Lung (tissue), 12 donors: ENCODE measurements around the gene ESPNL. TPM values are rescaled to one million over a fixed set of nuclear protein-coding genes. Genes with fewer than 3 reads are reported as not detected.

Experiments used
- ATAC-seq: fragments of 200-7000 bp; cut with Tn5 transposase; one replicate; pipeline ENCODE4 v1.9.1; 2020; ENCODE audit warnings: moderate number of reproducible peaks; ENCODE audit not compliant: insufficient read depth, low FRiP score
- DNase-seq, 3 donors: peaks; one replicate each; pipeline ENCODE4 v3.0.0-alpha.2; 2013 to 2017
- H3K27ac ChIP-seq, 2 donors: one replicate each; pipeline ENCODE4 v1.5.1; 2013; ENCODE audit warnings: mild to moderate bottlenecking in 2 of 2, moderate library complexity in 2 of 2, control low read depth in 1 of 2, inconsistent platforms in 1 of 2, low read depth in 1 of 2, low read length in 1 of 2
- H3K27me3 ChIP-seq, 3 donors: one replicate each; pipeline ENCODE4 v1.5.1; 2013; ENCODE audit warnings: low read length in 2 of 3; ENCODE audit not compliant: control insufficient read depth in 3 of 3, insufficient read depth in 3 of 3
- H3K36me3 ChIP-seq, 4 donors: one replicate each; pipeline ENCODE4 v1.5.1; 2013; ENCODE audit warnings: low read length in 4 of 4, mild to moderate bottlenecking in 1 of 4, moderate library complexity in 1 of 4; ENCODE audit not compliant: control insufficient read depth in 4 of 4, insufficient read depth in 4 of 4
- H3K4me1 ChIP-seq, 5 donors: one replicate each; pipeline ENCODE4 v1.5.1; 2013; ENCODE audit warnings: low read length in 5 of 5, mild to moderate bottlenecking in 2 of 5, moderate library complexity in 1 of 5; ENCODE audit not compliant: control insufficient read depth in 5 of 5, insufficient read depth in 5 of 5
- H3K4me3 ChIP-seq: one replicate; pipeline ENCODE4 v1.5.1; 2013; ENCODE audit warnings: mild to moderate bottlenecking, control low read depth, moderate library complexity
- H3K9ac ChIP-seq, 2 donors: one replicate each; pipeline ENCODE4 v1.5.1; 2013; ENCODE audit warnings: low read length in 2 of 2, control low read depth in 1 of 2; ENCODE audit not compliant: insufficient read depth in 1 of 2
- H3K9me3 ChIP-seq, 4 donors: one replicate each; pipeline ENCODE4 v1.5.1; 2013; ENCODE audit warnings: low read length in 3 of 4, mild to moderate bottlenecking in 1 of 4, moderate library complexity in 1 of 4; ENCODE audit not compliant: control insufficient read depth in 4 of 4, insufficient read depth in 3 of 4
- CTCF ChIP-seq: IDR thresholded peaks from 2 replicates; pipeline ENCODE4 v1.5.1; 2012; ENCODE audit warnings: mild to moderate bottlenecking; ENCODE audit errors: control extremely low read depth, extremely low read depth
- WGBS, 2 donors: extraction: QIAGEN DNeasy Blood & Tissue Kit; methylation state at CpG; one replicate each; pipeline ENCODE4 v1.1.7; 2013; 5-methylcytosine and 5-hydroxymethylcytosine counted together
- polyA plus RNA-seq, 2 donors: library from polyadenylated mRNA; stranded (reverse); fragments of 200-250 nt; gene quantifications; one replicate each; pipeline ENCODE4 v1.2.1, GENCODE V29; 2013
- total RNA-seq, 2 donors: library from RNA; depleted of rRNA in 1 of 2; stranded (reverse); fragments of >200 nt in 1 of 2; gene quantifications; one replicate each; pipeline ENCODE4 v1.2.1, GENCODE V29; 2014 to 2021
- donor health status: control.
- donor health status: control.
- donor health status: Bipolar disorder and iron deficiency.
- donor health status: healthy.
- donor health status: DM: yes; HTN: yes; CAD: no.

Gene ESPNL
- total and polyA plus RNA-seq, 4 donors = 0.07 to 3.0 (median 1.2) TPM

GRCh38 chr2:238140040-238140439 is 39.9 kb downstream of the ESPNL start:
- no peak for ATAC-seq
- no peaks in the 10 kb centered on the region for H3K9me3 ChIP-seq
- no peaks in the 10 kb centered on the region for H3K36me3 ChIP-seq
- peaks cover 3 to 23% (median 7%) of the 10 kb centered on the region in 5 donors for H3K4me1 ChIP-seq
- no peak for TF ChIP-seq CTCF
- no peak for DNase-seq
- no peak overlapping the region for H3K4me3 ChIP-seq
- WGBS, 2 donors = 93 to 94% methylated on average over 7 of the region's 7 CpGs
- peaks cover 0 to 2% (median 0%) of the 10 kb centered on the region in 3 donors for H3K27me3 ChIP-seq
- H3K9ac ChIP-seq = no peak overlapping the region
- H3K27ac ChIP-seq = no peak overlapping the region

GRCh38 chr2:238140721-238141540 is 40.8 kb downstream of the ESPNL start:
- H3K9ac ChIP-seq = no peak overlapping the region
- no peaks in the 10 kb centered on the region for H3K9me3 ChIP-seq
- H3K27ac ChIP-seq = no peak overlapping the region
- no peak for TF ChIP-seq CTCF
- H3K4me3 ChIP-seq = no peak overlapping the region
- no peak for ATAC-seq
- H3K27me3 ChIP-seq = peaks cover 0 to 2% (median 0%) of the 10 kb centered on the region in 3 donors
- WGBS, 2 donors = 94 to 96% methylated on average over 60 of the region's 60 CpGs
- peaks cover 3 to 23% (median 7%) of the 10 kb centered on the region in 5 donors for H3K4me1 ChIP-seq
- H3K36me3 ChIP-seq = no peaks in the 10 kb centered on the region
- no peak for DNase-seq

DNA sequence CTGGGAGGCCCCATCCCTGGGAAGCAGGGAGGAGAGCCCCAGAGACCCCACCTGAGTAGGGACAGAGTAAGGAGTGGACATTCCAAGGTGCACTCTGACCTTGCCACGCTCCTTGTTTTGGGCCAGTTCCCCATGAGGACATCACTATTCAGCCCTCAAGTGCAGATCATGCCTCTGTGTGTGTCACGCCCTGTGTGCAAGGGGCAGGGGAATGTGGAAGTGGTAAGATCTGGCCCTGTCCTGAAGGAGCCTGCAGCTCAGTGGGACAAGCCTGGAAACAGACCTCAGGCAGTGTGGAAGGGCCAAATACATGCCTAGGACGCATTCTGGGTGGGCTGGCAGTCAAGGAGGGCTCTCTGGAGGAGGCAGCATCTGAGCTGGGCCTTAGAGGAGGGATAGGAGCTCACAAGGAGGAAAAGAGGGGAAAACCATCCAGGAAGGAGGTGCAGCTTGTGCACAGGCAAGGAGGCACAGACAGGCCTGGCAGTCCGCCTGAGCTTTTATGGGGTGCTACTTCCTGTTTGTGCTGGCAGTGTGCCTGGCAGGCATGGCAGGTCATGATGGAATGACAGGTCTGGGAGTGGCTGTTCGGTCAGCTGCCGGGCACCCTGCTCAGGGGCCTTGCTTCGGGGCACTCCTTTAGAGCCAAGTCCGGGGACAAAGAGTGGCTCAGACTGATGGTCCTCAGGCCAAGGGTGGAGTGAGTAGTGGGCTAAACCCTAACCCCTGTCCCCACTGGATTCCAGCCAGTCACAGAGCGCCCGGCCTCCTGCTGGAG is 41.6 kb downstream of the ESPNL start:
- H3K9me3 ChIP-seq = no peaks in the 10 kb centered on the region
- no peak overlapping the region for H3K9ac ChIP-seq
- H3K4me3 ChIP-seq = no peak overlapping the region
- H3K27ac ChIP-seq = peak overlapping the region in 1 of 2 donors; percentile 30
- H3K4me1 ChIP-seq = peaks cover 3 to 20% (median 7%) of the 10 kb centered on the region in 5 donors
- DNase-seq (peak; percentile 78 to 82 (median 80)), ATAC-seq (no peak)
- WGBS, 2 donors = 47 to 55% methylated on average over 9 to 10 of the region's 10 CpGs
- no peaks in the 10 kb centered on the region for H3K36me3 ChIP-seq
- H3K27me3 ChIP-seq = no peaks in the 10 kb centered on the region
- TF ChIP-seq CTCF = no peak
